Mucosa of gallbladder (tissue), 1 donor: ENCODE results near the gene PSMA2. TPM values are rescaled to one million over a fixed set of nuclear protein-coding genes. Genes with fewer than 3 reads are reported as not detected.

Experiments used
- DNase-seq: peaks from one replicate; pipeline ENCODE4 v3.0.0-alpha.2; 2020; ENCODE audit warnings: low spot score
- total RNA-seq: library from RNA; stranded (reverse); gene quantifications from one replicate; pipeline ENCODE4 v1.2.1, GENCODE V29; 2021
- donor health status: DM: no; HTN: no; CAD: no.

The PSMA2 gene
- total RNA-seq = 54.2 TPM

GRCh38 chr7:42931834-42932651 is at the start of gene PSMA2, which contains the start of gene MRPL32:
Gene PSMA2 (minus strand): TSS chr7:42932174. CDS start chr7:42932158, 16 bp downstream.
Gene MRPL32 (plus strand): TSS chr7:42932376. CDS start chr7:42932387, 11 bp downstream.
- peak; percentile 96 for DNase-seq

GRCh38 chr7:42981601-42982000 is 49.6 kb upstream of the PSMA2 start:
- no peak for DNase-seq

- DNase-seq = no peak
These were observed 48.5 kb upstream of the PSMA2 start for GRCh38 chr7:42980514-42980913.

GRCh38 chr7:42980084-42980483 is 48.1 kb upstream of the PSMA2 start:
- no peak for DNase-seq

- no peak for DNase-seq
These were observed 46.5 kb upstream of the PSMA2 start for GRCh38 chr7:42978496-42978895.

GRCh38 chr7:42976371-42976770 is 44.4 kb upstream of the PSMA2 start:
- no peak for DNase-seq

GRCh38 chr7:42972699-42973500 is 40.9 kb upstream of the PSMA2 start:
- DNase-seq = peak; percentile 60

GRCh38 chr7:42967391-42967790 is 35.4 kb upstream of the PSMA2 start:
- DNase-seq = no peak

GRCh38 chr7:42964849-42965805 is 33.2 kb upstream of the PSMA2 start:
- DNase-seq = no peak

- no peak for DNase-seq
These were observed 32.3 kb upstream of the PSMA2 start for GRCh38 chr7:42964293-42964692.

- no peak for DNase-seq
These were observed 29.2 kb upstream of the PSMA2 start for GRCh38 chr7:42961170-42961569.

- DNase-seq = no peak
These were observed 28.8 kb upstream of the PSMA2 start for GRCh38 chr7:42960762-42961161.

- no peak for DNase-seq
These were observed 27.6 kb upstream of the PSMA2 start for GRCh38 chr7:42959549-42959948.

- no peak for DNase-seq
These were observed 24.1 kb upstream of the PSMA2 start for GRCh38 chr7:42956062-42956461.

- no peak for DNase-seq
These were observed 22.0 kb upstream of the PSMA2 start for GRCh38 chr7:42953994-42954393.

GRCh38 chr7:42952328-42952727 is 20.4 kb upstream of the PSMA2 start:
- DNase-seq = no peak

- DNase-seq = no peak
These were observed 18.4 kb upstream of the PSMA2 start for GRCh38 chr7:42950417-42950816.

GRCh38 chr7:42947521-42947920 is 15.5 kb upstream of the PSMA2 start:
- no peak for DNase-seq

- no peak for DNase-seq
These were observed 14.6 kb upstream of the PSMA2 start for GRCh38 chr7:42946627-42946950.

GRCh38 chr7:42945821-42946626 is 14.1 kb upstream of the PSMA2 start:
- DNase-seq = no peak
